HepG2 (cell line): ENCODE results near the gene CDC42EP4. TPM values are rescaled to one million over a fixed set of nuclear protein-coding genes. Genes with fewer than 3 reads are reported as not detected.

Experiments used
- ATAC-seq: fragments of 200-7000 bp; cut with Tn5 transposase; 3 replicates; pipeline ENCODE4 v1.9.1; 2020; ENCODE audit warnings: mild to moderate bottlenecking, moderate library complexity
- BruUV-seq: library from RNA; stranded (reverse); fragments of 400-500 nt; replicated peaks from 2 replicates; lab custom pipeline; 2021; lab: Mats Ljungman, UMichigan
- CTCF ChIA-PET: fragments of 300-600 bp; formaldehyde crosslinking; extraction: SDS; loops from one replicate; lab custom pipeline; 2021; ENCODE audit warnings: low total read pairs, inconsistent platforms, low intra/inter-chr PET ratio; lab: Yijun Ruan, JAX
- POLR2A ChIA-PET: fragments of 350-600 bp; sonication (Branson Sonifier 250); formaldehyde crosslinking; loops from one replicate; lab custom pipeline; 2020; ENCODE audit warnings: antibody characterized with exemption, inconsistent platforms; lab: Yijun Ruan, JAX
- DNase-seq: peaks from one replicate; pipeline ENCODE4 v3.0.0-alpha.2; 2015; ENCODE audit warnings: low spot score
- FAIRE-seq: peaks from 3 replicates; lab custom pipeline; 2011; peaks lifted over from hg19 to GRCh38; lab: Jason Lieb, UNC
- H2AFZ ChIP-seq: one replicate; pipeline ENCODE4 v1.6.1; 2011; ENCODE audit warnings: low read length, inconsistent platforms
- H3K27ac ChIP-seq: fragments of 300-600 bp; 3 replicates; pipeline ENCODE4 v1.8.0; 2011; ENCODE audit warnings: mixed run types, mild to moderate bottlenecking, mixed read lengths, low read length, inconsistent platforms; ENCODE audit not compliant: insufficient read depth; ENCODE audit errors: extremely low read length
- H3K27me3 ChIP-seq, 2 experiments: fragments of 200-600 bp in 1 of 2; 2 replicates in 1 of 2; 3 replicates in 1 of 2; pipeline versions ENCODE4 v1.6.0 to v1.8.0; 2011; ENCODE audit warnings: low read length in 2 of 2, mild to moderate bottlenecking in 2 of 2, moderate library complexity in 2 of 2, inconsistent platforms in 1 of 2; ENCODE audit not compliant: insufficient read depth in 2 of 2, control insufficient read depth in 1 of 2
- H3K36me3 ChIP-seq, 2 experiments: fragments of 200-600 bp in 1 of 2; replicated peaks in 1 of 2; 2 replicates in 1 of 2; 3 replicates in 1 of 2; pipeline versions ENCODE4 v1.5.1 to v1.8.0; 2011; ENCODE audit warnings: low read length in 2 of 2, inconsistent platforms in 1 of 2; ENCODE audit not compliant: insufficient read depth in 2 of 2, control insufficient read depth in 1 of 2
- H3K4me1 ChIP-seq: 2 replicates; pipeline ENCODE4 v1.5.1; 2012; ENCODE audit warnings: low read length, inconsistent platforms; ENCODE audit not compliant: insufficient read depth
- H3K4me2 ChIP-seq: 2 replicates; pipeline ENCODE4 v1.6.0; 2011; ENCODE audit warnings: low read depth, low read length, inconsistent platforms
- H3K4me3 ChIP-seq, 3 experiments: fragments of 200-600 bp in 1 of 3; sonication (generic), shearing (Covaris generic) in 1 of 3; replicated peaks in 1 of 3; 2 replicates each; pipeline ENCODE4 v1.5.1; 2011 to 2016; ENCODE audit warnings: low read length in 3 of 3, inconsistent platforms in 2 of 3, low read depth in 2 of 3, mild to moderate bottlenecking in 2 of 3, control low read depth in 1 of 3, mixed read lengths in 1 of 3; ENCODE audit not compliant: insufficient read depth in 1 of 3
- H3K79me2 ChIP-seq: one replicate; pipeline ENCODE4 v1.6.1; 2011; ENCODE audit warnings: low read length, inconsistent platforms; ENCODE audit not compliant: insufficient read depth
- H3K9ac ChIP-seq: 2 replicates; pipeline ENCODE4 v1.6.0; 2011; ENCODE audit warnings: mild to moderate bottlenecking, low read depth, low read length, inconsistent platforms; ENCODE audit not compliant: insufficient read depth
- H3K9me3 ChIP-seq: 2 replicates; pipeline ENCODE4 v1.5.1; 2012; ENCODE audit warnings: mild to moderate bottlenecking, low read length
- H4K20me1 ChIP-seq: 2 replicates; pipeline ENCODE4 v1.6.0; 2011; ENCODE audit warnings: inconsistent platforms, mild to moderate bottlenecking, low read length, moderate library complexity; ENCODE audit not compliant: insufficient read depth
- CTCF ChIP-seq: sonication (generic); formaldehyde crosslinking; IDR thresholded peaks from 2 replicates; pipeline ENCODE4 v1.5.0; 2020; ENCODE audit warnings: mild to moderate bottlenecking, missing genetic modification reagents, moderate library complexity
- HBP1 ChIP-seq: IDR thresholded peaks from 2 replicates; pipeline ENCODE4 v1.6.1; 2016; ENCODE audit warnings: low read depth, control low read depth
- ZBTB4 ChIP-seq: sonication (generic); formaldehyde crosslinking; IDR thresholded peaks from 2 replicates; pipeline ENCODE4 v1.4.0; 2020; ENCODE audit warnings: missing genetic modification reagents, mild to moderate bottlenecking, borderline replicate concordance
- WGBS: methylation state at CpG from one replicate; pipeline ENCODE4 v1.1.6; 2017; ENCODE audit warnings: low lambda C conversion rate; 5-methylcytosine and 5-hydroxymethylcytosine counted together
- in situ Hi-C: cut with HindIII; loops from 2 replicates; pipeline ENCODE4 v1.10.0; 2017; ENCODE audit warnings: low pct_unique_long_range_greater_than_20kb; ENCODE audit not compliant: extremely low pct_ligation_motif_present
- intact Hi-C: fragments of 100-400 bp; cut with micrococcal nuclease; formaldehyde crosslinking; loops from one replicate; pipeline ENCODE4 v1.10.0; 2022; ENCODE audit not compliant: unreplicated experiment
- polyA plus RNA-seq, 8 experiments: library from polyadenylated mRNA; depleted of rRNA in 3 of 8; stranded (reverse) in 7 of 8; unstranded in 1 of 8; fragments of >200 nt; fragmentation: Illumina TruSeq in 4 of 8; extraction: Trizol in 4 of 8; gene quantifications; 2 replicates each; pipeline versions ENCODE4 v1.2.1 to v1.2.3, GENCODE V29; 2011 to 2016; ENCODE audit warnings: low read depth in 4 of 8, missing spikeins in 1 of 8, mixed read lengths in 1 of 8; ENCODE audit not compliant: insufficient read depth in 1 of 8
- total RNA-seq, 5 experiments: library from RNA; depleted of rRNA; stranded (reverse); fragments of >200 nt; fragmentation: Illumina TruSeq; extraction: Trizol; gene quantifications; 2 replicates each; pipeline ENCODE4 v1.2.3, GENCODE V29; 2016; ENCODE audit warnings: low read depth in 1 of 5

The CDC42EP4 gene
- total and polyA plus RNA-seq, 2 of the 13 experiments (the other 11 are each of a cell fraction or from before 2014, with no cell fraction given): 19.0 to 54.0 TPM

- no peak for TF ChIP-seq ZBTB4 (CRISPR knock-in tag)
Measured at GRCh38 chr17:73348829-73349095, 37.0 kb upstream of the CDC42EP4 start (continued).

GRCh38 chr17:73348018-73348828, 36.4 kb upstream of the CDC42EP4 start:
- in situ Hi-C loops (no loop called here), intact Hi-C loops (no loop called here)
- H3K9ac ChIP-seq: no peak overlapping the region
- no peaks in the 10 kb centered on the region for H3K79me2 ChIP-seq
- H3K36me3 ChIP-seq: no peaks in the 10 kb centered on the region
- DNase-seq: no peak
- H3K4me2 ChIP-seq: no peak overlapping the region
- peaks cover 20 to 92% of the 10 kb centered on the region in 2 experiments for H3K27me3 ChIP-seq
- no peaks in the 10 kb centered on the region for H3K9me3 ChIP-seq
- no peak overlapping the region for H3K27ac ChIP-seq
- peak; percentile 44 for ATAC-seq
- no peak for FAIRE-seq
- no peak overlapping the region for H2AFZ ChIP-seq
- no peak overlapping the region for H3K4me3 ChIP-seq
- ChIA-PET POLR2A (interaction anchor here (1.4 kb wide), 1 partner anchor 86 kb away, joined by 3 read pairs; no protein-coding TSS in a partner anchor), CTCF (interaction anchor here (1.6 kb wide), 1 partner anchor 93 kb away, joined by 5 read pairs; no protein-coding TSS in a partner anchor)
- no peaks in the 10 kb centered on the region for H4K20me1 ChIP-seq
- H3K4me1 ChIP-seq: peaks cover 26% of the 10 kb centered on the region
- 19% methylated on average over 15 of the region's 19 CpGs for WGBS
- BruUV-seq: no TSS peak
- 0 out of 2 replicates have a peak, but pooled peaks have one; percentile 32 for TF ChIP-seq CTCF (CRISPR knock-in tag)
- TF ChIP-seq HBP1 (CRISPR knock-in tag): no peak
